Neutrophil (primary cell): ENCODE results near the gene GYG2.
"Not testable (repeated sequence)": the region's sequence is repeated elsewhere in the genome, so short reads cannot be mapped to it uniquely, and the experiment has no call there.

ENCODE experiments used
- H3K27ac ChIP-seq: fragments of 200-600 bp; sonication (generic); 2 replicates; pipeline ENCODE4 v1.5.1; 2016; ENCODE audit warnings: mild to moderate bottlenecking, moderate library complexity
- H3K27me3 ChIP-seq: fragments of 200-600 bp; sonication (generic); 2 replicates; pipeline ENCODE4 v1.6.0; 2016; ENCODE audit warnings: mild to moderate bottlenecking
- H3K36me3 ChIP-seq: fragments of 200-600 bp; sonication (generic); 2 replicates; pipeline ENCODE4 v1.5.1; 2017
- H3K4me1 ChIP-seq, 2 experiments: fragments of 200-600 bp in 1 of 2; sonication (generic) in 1 of 2; 1 replicate in 1 of 2; 2 replicates in 1 of 2; pipeline versions ENCODE4 v1.5.1 to v1.6.1; 2013 to 2016; ENCODE audit warnings: low read depth in 1 of 2, low read length in 1 of 2, mild to moderate bottlenecking in 1 of 2, moderate library complexity in 1 of 2; ENCODE audit not compliant: control insufficient read depth in 1 of 2, insufficient read depth in 1 of 2
- H3K4me3 ChIP-seq, 2 experiments: fragments of 200-600 bp in 1 of 2; sonication (generic) in 1 of 2; 1 replicate in 1 of 2; 2 replicates in 1 of 2; pipeline ENCODE4 v1.5.1; 2013 to 2016; ENCODE audit warnings: low read depth in 1 of 2, low read length in 1 of 2, mild to moderate bottlenecking in 1 of 2, moderate library complexity in 1 of 2
- H3K9me3 ChIP-seq: fragments of 200-600 bp; sonication (generic); 2 replicates; pipeline ENCODE4 v1.5.1; 2016
- TF ChIP-seq, protein P1 (sequence below): fragments of 200-600 bp; sonication (generic); IDR thresholded peaks from 2 replicates; pipeline ENCODE4 v1.5.1; 2016; ENCODE audit warnings: antibody characterized with exemption

The GYG2 gene

GRCh38 chrX:2799369-2799768 is 29.4 kb upstream of the GYG2 start:
- no peaks in the 10 kb centered on the region for H3K4me1 ChIP-seq
- no peak overlapping the region for H3K4me3 ChIP-seq
- H3K9me3 ChIP-seq, result no peaks in the 10 kb centered on the region
- H3K36me3 ChIP-seq, result no peaks in the 10 kb centered on the region
- TF ChIP-seq, protein P1, sequence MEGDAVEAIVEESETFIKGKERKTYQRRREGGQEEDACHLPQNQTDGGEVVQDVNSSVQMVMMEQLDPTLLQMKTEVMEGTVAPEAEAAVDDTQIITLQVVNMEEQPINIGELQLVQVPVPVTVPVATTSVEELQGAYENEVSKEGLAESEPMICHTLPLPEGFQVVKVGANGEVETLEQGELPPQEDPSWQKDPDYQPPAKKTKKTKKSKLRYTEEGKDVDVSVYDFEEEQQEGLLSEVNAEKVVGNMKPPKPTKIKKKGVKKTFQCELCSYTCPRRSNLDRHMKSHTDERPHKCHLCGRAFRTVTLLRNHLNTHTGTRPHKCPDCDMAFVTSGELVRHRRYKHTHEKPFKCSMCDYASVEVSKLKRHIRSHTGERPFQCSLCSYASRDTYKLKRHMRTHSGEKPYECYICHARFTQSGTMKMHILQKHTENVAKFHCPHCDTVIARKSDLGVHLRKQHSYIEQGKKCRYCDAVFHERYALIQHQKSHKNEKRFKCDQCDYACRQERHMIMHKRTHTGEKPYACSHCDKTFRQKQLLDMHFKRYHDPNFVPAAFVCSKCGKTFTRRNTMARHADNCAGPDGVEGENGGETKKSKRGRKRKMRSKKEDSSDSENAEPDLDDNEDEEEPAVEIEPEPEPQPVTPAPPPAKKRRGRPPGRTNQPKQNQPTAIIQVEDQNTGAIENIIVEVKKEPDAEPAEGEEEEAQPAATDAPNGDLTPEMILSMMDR, result no peak
- H3K27me3 ChIP-seq, result no peaks in the 10 kb centered on the region
- no peak overlapping the region for H3K27ac ChIP-seq

- H3K9me3 ChIP-seq, H3K27me3 ChIP-seq, H3K4me3 ChIP-seq, H3K36me3 ChIP-seq, H3K27ac ChIP-seq, H3K4me1 ChIP-seq: not testable (repeated sequence)
Observed at GRCh38 chrX:2799980-2800379, 28.8 kb upstream of the GYG2 start.

GRCh38 chrX:2801223-2801622 is 27.5 kb upstream of the GYG2 start:
- no peaks in the 10 kb centered on the region for H3K4me1 ChIP-seq
- TF ChIP-seq, protein P1, result no peak
- H3K27ac ChIP-seq, result no peak overlapping the region
- H3K4me3 ChIP-seq, result no peak overlapping the region
- H3K27me3 ChIP-seq, result no peaks in the 10 kb centered on the region
- H3K36me3 ChIP-seq, result no peaks in the 10 kb centered on the region
- no peaks in the 10 kb centered on the region for H3K9me3 ChIP-seq

GRCh38 chrX:2802376-2803090 is 26.2 kb upstream of the GYG2 start:
- H3K9me3 ChIP-seq, H3K27ac ChIP-seq, H3K4me3 ChIP-seq, H3K4me1 ChIP-seq, H3K36me3 ChIP-seq, H3K27me3 ChIP-seq: not testable (repeated sequence)

DNA sequence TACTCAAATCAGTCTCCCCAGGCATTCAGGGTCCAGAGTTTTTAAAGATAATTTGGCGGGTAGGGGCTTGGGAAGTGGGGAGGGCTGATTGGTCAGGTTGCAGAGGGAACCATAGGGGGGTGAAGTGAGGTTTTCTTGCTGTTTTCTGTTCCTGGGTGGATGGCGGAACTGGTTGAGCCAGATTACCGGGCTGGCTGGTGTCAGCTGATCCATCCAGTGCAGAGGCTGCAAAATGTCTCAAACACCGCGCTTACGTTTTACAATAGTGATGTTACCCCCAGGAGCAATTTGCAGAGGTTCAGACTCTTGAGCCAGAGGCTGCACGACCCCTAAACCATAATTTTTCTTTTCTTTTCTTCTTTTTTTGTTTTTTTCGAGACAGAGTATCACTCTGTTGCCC is 25.2 kb upstream of the GYG2 start:
- not testable (repeated sequence) for H3K27me3 ChIP-seq, H3K4me1 ChIP-seq, H3K36me3 ChIP-seq, H3K4me3 ChIP-seq, H3K27ac ChIP-seq, H3K9me3 ChIP-seq

- not testable (repeated sequence) for H3K4me1 ChIP-seq, H3K9me3 ChIP-seq, H3K27me3 ChIP-seq, H3K27ac ChIP-seq, H3K36me3 ChIP-seq, H3K4me3 ChIP-seq
Observed at GRCh38 chrX:2804106-2804843, 24.5 kb upstream of the GYG2 start.

- not testable (repeated sequence) for H3K36me3 ChIP-seq, H3K4me3 ChIP-seq, H3K27ac ChIP-seq, H3K9me3 ChIP-seq, H3K4me1 ChIP-seq, H3K27me3 ChIP-seq
Observed at GRCh38 chrX:2804858-2805257, 23.9 kb upstream of the GYG2 start.

- no peak overlapping the region for H3K4me3 ChIP-seq
- no peaks in the 10 kb centered on the region for H3K9me3 ChIP-seq
- no peaks in the 10 kb centered on the region for H3K27me3 ChIP-seq
- no peaks in the 10 kb centered on the region for H3K36me3 ChIP-seq
- H3K4me1 ChIP-seq, result no peaks in the 10 kb centered on the region
- TF ChIP-seq, protein P1, result no peak
- H3K27ac ChIP-seq, result no peak overlapping the region
Observed at GRCh38 chrX:2811271-2811670, 17.5 kb upstream of the GYG2 start.

DNA sequence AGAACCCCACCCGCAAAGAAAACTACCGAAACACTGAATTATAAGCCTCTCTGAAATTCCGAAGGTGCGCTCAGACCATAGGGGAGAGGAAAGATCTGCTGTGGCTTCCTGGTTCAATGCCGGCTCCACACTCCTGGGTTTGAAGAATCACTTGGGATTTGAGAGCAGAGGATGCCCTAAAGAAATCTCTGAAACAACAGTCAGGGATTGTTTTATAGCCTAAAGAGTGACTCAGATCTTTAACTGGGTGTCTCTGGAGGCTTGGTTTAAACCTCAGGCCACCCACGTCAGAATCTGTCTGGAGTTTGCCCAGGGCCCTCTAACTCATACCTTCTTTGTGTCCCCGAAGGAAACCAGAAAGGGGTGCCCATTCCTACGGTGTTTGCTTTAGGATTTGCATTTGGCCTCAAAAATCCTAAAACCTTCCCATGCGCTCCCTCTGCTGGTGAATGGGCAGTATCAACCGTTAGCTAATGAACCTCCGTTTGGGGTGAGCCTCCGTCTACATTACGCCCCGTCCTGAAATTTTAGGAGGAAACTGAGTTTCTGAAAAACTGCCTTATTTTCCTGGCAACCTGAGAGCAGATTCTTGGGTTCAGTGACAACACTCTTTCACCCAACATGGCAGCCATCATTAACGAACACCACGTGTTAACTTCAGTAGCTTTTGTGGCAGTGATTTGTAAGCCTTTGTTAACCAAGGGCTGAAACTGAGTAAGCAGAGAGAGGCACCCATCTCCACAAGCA is 16.4 kb upstream of the GYG2 start:
- not testable (repeated sequence) for H3K27ac ChIP-seq, H3K9me3 ChIP-seq, H3K27me3 ChIP-seq, H3K4me1 ChIP-seq, H3K36me3 ChIP-seq, H3K4me3 ChIP-seq
